Activated CD8-positive, alpha-beta memory T cell treated with anti-CD3 and anti-CD28 coated beads, Interleukin-2, amount 50 U/mL, for 4 hours (primary cell): Measurements from ENCODE around the gene LGI2.

Source experiments
- DNase-seq: peaks from one replicate; pipeline ENCODE4 v3.0.0-alpha.2; 2020

LGI2 gene

DNA sequence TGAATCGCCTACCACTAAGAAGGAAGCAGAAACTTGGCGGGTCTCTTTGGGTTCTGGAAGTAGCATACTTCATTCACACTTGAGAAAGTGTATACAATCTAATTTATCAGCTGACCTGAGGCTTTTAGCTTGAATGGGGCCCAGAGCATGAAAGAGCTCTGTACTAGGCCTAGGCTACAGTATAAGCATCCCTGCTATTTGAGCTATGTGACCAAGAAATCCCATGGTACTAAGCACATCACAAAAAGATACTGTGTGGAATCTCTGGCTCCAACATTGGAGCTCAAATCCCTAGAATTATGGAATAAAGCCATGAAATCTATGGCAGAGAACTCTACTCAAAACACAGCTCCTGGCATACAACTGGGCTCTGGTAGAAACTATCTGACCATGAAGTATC is 74.0 kb downstream of the LGI2 start:
- no peak for DNase-seq

- no peak for DNase-seq
These were observed 74.7 kb downstream of the LGI2 start for GRCh38 chr4:24956091-24956490.

DNA sequence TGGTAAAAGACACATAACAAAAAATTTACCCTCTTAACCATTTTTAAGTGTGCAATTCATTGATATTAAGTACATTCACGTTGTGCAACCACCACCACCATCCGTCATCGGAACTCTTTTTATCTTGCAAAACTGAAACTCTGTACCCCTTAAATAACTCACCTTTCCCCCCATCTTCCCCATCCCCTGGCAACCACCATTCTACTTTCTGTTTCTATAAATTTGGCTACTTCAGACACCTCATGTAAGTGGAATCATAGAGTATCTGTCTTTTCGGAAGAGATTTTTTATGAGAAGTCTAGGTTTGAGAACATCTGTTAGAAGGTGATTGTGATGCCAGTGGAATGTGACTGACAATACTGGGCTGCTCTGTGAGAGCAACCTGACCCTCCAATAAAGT is 78.1 kb downstream of the LGI2 start:
- no peak for DNase-seq

GRCh38 chr4:24949970-24950369 is 80.8 kb downstream of the LGI2 start:
- no peak for DNase-seq
